ENCODE data around the gene ARRDC1. TPM values are rescaled to one million over a fixed set of nuclear protein-coding genes. Genes with fewer than 3 reads are reported as not detected.
A peak's percentile ranks its signal among the peaks of the same experiment; 100 is the strongest.

ARRDC1 gene
- total and polyA plus RNA-seq, 2 donors from 2014 or later, result 42.3 to 88.9 TPM

- no peaks in the 10 kb centered on the region for H3K4me1 ChIP-seq (ENCODE audit: control insufficient read depth in 2 of 3, insufficient read depth in 2 of 3, low read depth in 1 of 3, low read length in 3 of 3)
- no peak for FAIRE-seq
- TF ChIP-seq CTCF (IDR thresholded peaks at IDR 0.05; ENCODE audit: borderline replicate concordance, extremely low read depth, insufficient read depth), result no peak
- no peaks in the 10 kb centered on the region for H3K9me3 ChIP-seq (ENCODE audit: control insufficient read depth in 2 of 3, insufficient read depth in 1 of 3, low read length in 3 of 3)
- peaks cover 2 to 4% (median 3%) of the 10 kb centered on the region in 3 donors for H3K36me3 ChIP-seq (ENCODE audit: control insufficient read depth in 2 of 3, insufficient read depth in 3 of 3, low read length in 3 of 3)
- H3K9ac ChIP-seq (ENCODE audit: low read length in 3 of 3), result no peak overlapping the region
- H3K27me3 ChIP-seq (ENCODE audit: control insufficient read depth, insufficient read depth, low read length), result no peaks in the 10 kb centered on the region
- no peak overlapping the region for H3K4me3 ChIP-seq (ENCODE audit: low read length in 3 of 3)
- DNase-seq, result no peak
- H3K27ac ChIP-seq (ENCODE audit: low read depth in 2 of 2, low read length in 2 of 2), result no peak overlapping the region
- intact Hi-C loops (cut with DNase I), result no loop called here
Measured at GRCh38 chr9:137646341-137646740, 40.9 kb downstream of the ARRDC1 start.

- Histone ChIP-seq H3K4me1 (ENCODE audit: control insufficient read depth in 2 of 3, insufficient read depth in 2 of 3, low read depth in 1 of 3, low read length in 3 of 3) (no peaks in the 10 kb centered on the region), H3K27me3 (ENCODE audit: control insufficient read depth, insufficient read depth, low read length) (no peaks in the 10 kb centered on the region), H3K9ac (ENCODE audit: low read length in 3 of 3) (no peak overlapping the region), H3K4me3 (ENCODE audit: low read length in 3 of 3) (no peak overlapping the region), H3K27ac (ENCODE audit: low read depth in 2 of 2, low read length in 2 of 2) (no peak overlapping the region), H3K36me3 (ENCODE audit: control insufficient read depth in 2 of 3, insufficient read depth in 3 of 3, low read length in 3 of 3) (peaks cover 2 to 3% (median 2%) of the 10 kb centered on the region in 3 donors), H3K9me3 (ENCODE audit: control insufficient read depth in 2 of 3, insufficient read depth in 1 of 3, low read length in 3 of 3) (no peaks in the 10 kb centered on the region)
- DNase-seq (peak in 1 of 5 donors; percentile 12), FAIRE-seq (no peak)
- intact Hi-C loops (cut with DNase I), result no loop called here
- TF ChIP-seq CTCF (IDR thresholded peaks at IDR 0.05; ENCODE audit: borderline replicate concordance, extremely low read depth, insufficient read depth), result no peak
Measured at GRCh38 chr9:137647096-137647714, 41.7 kb downstream of the ARRDC1 start.

- H3K9ac ChIP-seq (ENCODE audit: low read length in 3 of 3), result no peak overlapping the region
- H3K27ac ChIP-seq (ENCODE audit: low read depth in 2 of 2, low read length in 2 of 2), result no peak overlapping the region
- no peaks in the 10 kb centered on the region for H3K27me3 ChIP-seq (ENCODE audit: control insufficient read depth, insufficient read depth, low read length)
- no peak overlapping the region for H3K4me3 ChIP-seq (ENCODE audit: low read length in 3 of 3)
- FAIRE-seq (no peak), DNase-seq (no peak)
- TF ChIP-seq CTCF (IDR thresholded peaks at IDR 0.05; ENCODE audit: borderline replicate concordance, extremely low read depth, insufficient read depth), result no peak
- H3K4me1 ChIP-seq (ENCODE audit: control insufficient read depth in 2 of 3, insufficient read depth in 2 of 3, low read depth in 1 of 3, low read length in 3 of 3), result no peaks in the 10 kb centered on the region
- intact Hi-C loops (cut with DNase I), result no loop called here
- peaks cover 2 to 3% (median 2%) of the 10 kb centered on the region in 3 donors for H3K36me3 ChIP-seq (ENCODE audit: control insufficient read depth in 2 of 3, insufficient read depth in 3 of 3, low read length in 3 of 3)
- no peaks in the 10 kb centered on the region for H3K9me3 ChIP-seq (ENCODE audit: control insufficient read depth in 2 of 3, insufficient read depth in 1 of 3, low read length in 3 of 3)
Measured at GRCh38 chr9:137648396-137648795, 42.9 kb downstream of the ARRDC1 start.

GRCh38 chr9:137649553-137649952 lies 44.1 kb downstream of the ARRDC1 start:
- intact Hi-C loops (cut with DNase I), result no loop called here
- Histone ChIP-seq H3K27me3 (ENCODE audit: control insufficient read depth, insufficient read depth, low read length) (no peaks in the 10 kb centered on the region), H3K27ac (ENCODE audit: low read depth in 2 of 2, low read length in 2 of 2) (no peak overlapping the region), H3K4me1 (ENCODE audit: control insufficient read depth in 2 of 3, insufficient read depth in 2 of 3, low read depth in 1 of 3, low read length in 3 of 3) (no peaks in the 10 kb centered on the region), H3K36me3 (ENCODE audit: control insufficient read depth in 2 of 3, insufficient read depth in 3 of 3, low read length in 3 of 3) (peaks cover 0 to 2% (median 2%) of the 10 kb centered on the region in 3 donors), H3K4me3 (ENCODE audit: low read length in 3 of 3) (no peak overlapping the region), H3K9me3 (ENCODE audit: control insufficient read depth in 2 of 3, insufficient read depth in 1 of 3, low read length in 3 of 3) (no peaks in the 10 kb centered on the region), H3K9ac (ENCODE audit: low read length in 3 of 3) (no peak overlapping the region)
- no peak for TF ChIP-seq CTCF (IDR thresholded peaks at IDR 0.05; ENCODE audit: borderline replicate concordance, extremely low read depth, insufficient read depth)
- FAIRE-seq, result no peak
- no peak for DNase-seq
